OCI-LY7 (cell line): ENCODE measurements around the gene XDH.

Experiments
- EZH2phosphoT487 ChIP-seq: fragments of 200-600 bp; sonication (generic); IDR thresholded peaks from 2 replicates; pipeline ENCODE4 v1.6.1; 2018; ENCODE audit warnings: low read depth, borderline replicate concordance, mild to moderate bottlenecking, mixed run types, antibody characterized with exemption, low read length, moderate library complexity, mixed read lengths
- TF ChIP-seq, protein P1 (sequence below): fragments of 200-600 bp; sonication (generic); conservative IDR thresholded peaks from 2 replicates; pipeline ENCODE4 v1.5.1; 2014; ENCODE audit warnings: mild to moderate bottlenecking, antibody characterized with exemption, low read length, moderate library complexity, mixed read lengths

- TF ChIP-seq, protein P1, sequence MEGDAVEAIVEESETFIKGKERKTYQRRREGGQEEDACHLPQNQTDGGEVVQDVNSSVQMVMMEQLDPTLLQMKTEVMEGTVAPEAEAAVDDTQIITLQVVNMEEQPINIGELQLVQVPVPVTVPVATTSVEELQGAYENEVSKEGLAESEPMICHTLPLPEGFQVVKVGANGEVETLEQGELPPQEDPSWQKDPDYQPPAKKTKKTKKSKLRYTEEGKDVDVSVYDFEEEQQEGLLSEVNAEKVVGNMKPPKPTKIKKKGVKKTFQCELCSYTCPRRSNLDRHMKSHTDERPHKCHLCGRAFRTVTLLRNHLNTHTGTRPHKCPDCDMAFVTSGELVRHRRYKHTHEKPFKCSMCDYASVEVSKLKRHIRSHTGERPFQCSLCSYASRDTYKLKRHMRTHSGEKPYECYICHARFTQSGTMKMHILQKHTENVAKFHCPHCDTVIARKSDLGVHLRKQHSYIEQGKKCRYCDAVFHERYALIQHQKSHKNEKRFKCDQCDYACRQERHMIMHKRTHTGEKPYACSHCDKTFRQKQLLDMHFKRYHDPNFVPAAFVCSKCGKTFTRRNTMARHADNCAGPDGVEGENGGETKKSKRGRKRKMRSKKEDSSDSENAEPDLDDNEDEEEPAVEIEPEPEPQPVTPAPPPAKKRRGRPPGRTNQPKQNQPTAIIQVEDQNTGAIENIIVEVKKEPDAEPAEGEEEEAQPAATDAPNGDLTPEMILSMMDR: no peak
- TF ChIP-seq EZH2phosphoT487: no peak
These were observed 76.7 kb downstream of the XDH start for GRCh38 chr2:31337860-31338259.
